K562 (cell line): ENCODE results near the gene POGLUT2. TPM values are rescaled to one million over a fixed set of nuclear protein-coding genes. Genes with fewer than 3 reads are reported as not detected.

Experiments
- ATAC-seq: fragments of 200-7000 bp; cut with Tn5 transposase; 3 replicates; pipeline ENCODE4 v1.9.1; 2020; ENCODE audit warnings: moderate library complexity
- BruUV-seq: library from RNA; stranded (reverse); fragments of 400-500 nt; replicated peaks from 2 replicates; lab custom pipeline; 2021; lab: Mats Ljungman, UMichigan
- CTCF ChIA-PET: fragments of 300-600 bp; formaldehyde crosslinking; extraction: SDS; loops from one replicate; lab custom pipeline; 2021; ENCODE audit warnings: low intra/inter-chr PET ratio; lab: Yijun Ruan, JAX
- POLR2A ChIA-PET: fragments of 300-600, 350-650 bp; sonication (Branson Sonifier 250); formaldehyde crosslinking; extraction: SDS; loops from one replicate; lab custom pipeline; 2021; ENCODE audit warnings: antibody characterized with exemption, inconsistent platforms; lab: Yijun Ruan, JAX
- DNase-seq, 4 experiments: peaks; one replicate each; pipeline versions ENCODE4 v3.0.0 to v3.0.0-alpha.2; 2011 to 2018; ENCODE audit warnings: low spot score in 3 of 4, mixed read lengths in 3 of 4; ENCODE audit errors: extremely low read depth in 1 of 4
- FAIRE-seq: peaks from 2 replicates; lab custom pipeline; 2011; peaks lifted over from hg19 to GRCh38; lab: Jason Lieb, UNC
- H2AFZ ChIP-seq: 2 replicates; pipeline ENCODE4 v1.6.0; 2011; ENCODE audit warnings: low read depth, low read length, control low read depth, inconsistent platforms
- H3K27ac ChIP-seq: fragments of 200-600 bp; 3 replicates; pipeline ENCODE4 v1.8.0; 2011; ENCODE audit warnings: low read depth, mild to moderate bottlenecking, control low read depth, inconsistent platforms, low read length, moderate library complexity, mixed read lengths; ENCODE audit errors: extremely low read depth
- H3K27me3 ChIP-seq, 2 experiments: fragments of 300-600 bp in 1 of 2; 2 replicates in 1 of 2; 3 replicates in 1 of 2; pipeline versions ENCODE4 v1.6.0 to v1.8.0; 2011; ENCODE audit warnings: inconsistent platforms in 2 of 2, low read length in 2 of 2, mild to moderate bottlenecking in 1 of 2, mixed read lengths in 1 of 2, moderate library complexity in 1 of 2; ENCODE audit not compliant: control insufficient read depth in 2 of 2, insufficient read depth in 2 of 2
- H3K36me3 ChIP-seq: fragments of 300-600 bp; 3 replicates; pipeline ENCODE4 v1.8.0; 2011; ENCODE audit warnings: mild to moderate bottlenecking, low read length, inconsistent platforms; ENCODE audit not compliant: control insufficient read depth, insufficient read depth
- H3K4me1 ChIP-seq, 2 experiments: fragments of 200-600 bp in 1 of 2; replicated peaks in 1 of 2; 2 replicates in 1 of 2; 3 replicates in 1 of 2; pipeline versions ENCODE4 v1.5.1 to v1.8.0; 2011; ENCODE audit warnings: inconsistent platforms in 2 of 2, low read length in 2 of 2, mild to moderate bottlenecking in 1 of 2, mixed read lengths in 1 of 2, moderate library complexity in 1 of 2; ENCODE audit not compliant: control insufficient read depth in 2 of 2, insufficient read depth in 2 of 2
- H3K4me2 ChIP-seq: 2 replicates; pipeline ENCODE4 v1.6.1; 2011; ENCODE audit warnings: low read length, control low read depth, inconsistent platforms, mixed read lengths; ENCODE audit not compliant: insufficient read depth
- H3K4me3 ChIP-seq: fragments of 200-600 bp; sonication (generic), shearing (Covaris generic); 2 replicates; pipeline ENCODE4 v1.5.1; 2016; ENCODE audit warnings: control low read depth, inconsistent platforms
- H3K79me2 ChIP-seq: fragments of 200-600 bp; 3 replicates; pipeline ENCODE4 v1.8.0; 2011; ENCODE audit warnings: low read length, inconsistent platforms; ENCODE audit not compliant: control insufficient read depth, insufficient read depth
- H3K9ac ChIP-seq, 2 experiments: 2 replicates each; pipeline versions ENCODE4 v1.6.0 to v1.6.1; 2011; ENCODE audit warnings: low read depth in 2 of 2, low read length in 2 of 2, control low read depth in 1 of 2, inconsistent platforms in 1 of 2, mild to moderate bottlenecking in 1 of 2, mixed read lengths in 1 of 2; ENCODE audit not compliant: insufficient read depth in 1 of 2
- H3K9me1 ChIP-seq: one replicate; pipeline ENCODE4 v1.6.0; 2011; ENCODE audit warnings: inconsistent platforms, mild to moderate bottlenecking, low read length, moderate library complexity; ENCODE audit not compliant: control insufficient read depth, insufficient read depth
- H3K9me3 ChIP-seq: replicated peaks from 2 replicates; pipeline ENCODE4 v1.5.1; 2011; ENCODE audit warnings: low read depth, low read length, inconsistent platforms; ENCODE audit not compliant: control insufficient read depth, insufficient read depth
- H4K20me1 ChIP-seq: replicated peaks from 2 replicates; pipeline ENCODE4 v1.6.1; 2011; ENCODE audit warnings: low read length, inconsistent platforms, mixed read lengths; ENCODE audit not compliant: control insufficient read depth, insufficient read depth
- DDX20 ChIP-seq: fragments of 450-650 bp; IDR thresholded peaks from 2 replicates; pipeline ENCODE4 v1.6.1; 2016; ENCODE audit warnings: missing genetic modification characterization, low read depth, mild to moderate bottlenecking, missing compliant biosample characterization, moderate library complexity
- FOXM1 ChIP-seq, 2 experiments: fragments of 450-650 bp in 1 of 2; sonication (generic) in 1 of 2; formaldehyde crosslinking in 1 of 2; IDR thresholded peaks; 2 replicates each; pipeline versions ENCODE4 v1.6.1 to v1.9.0; 2017 to 2022; ENCODE audit warnings: low read depth in 2 of 2, mild to moderate bottlenecking in 2 of 2, missing genetic modification reagents in 1 of 2, moderate library complexity in 1 of 2
- MAFF ChIP-seq: IDR thresholded peaks from 2 replicates; pipeline ENCODE4 v1.6.1; 2012; ENCODE audit warnings: low read length, improper control_type of control experiment
- SFPQ ChIP-seq: fragments of 200-400 bp; formaldehyde crosslinking; IDR thresholded peaks from 2 replicates; pipeline ENCODE4 v1.6.1; 2017; ENCODE audit warnings: mild to moderate bottlenecking, low read depth, low read length, moderate library complexity
- SIN3A ChIP-seq, 2 experiments: fragments of 150-350 bp in 1 of 2; IDR thresholded peaks; 2 replicates each; pipeline ENCODE4 v1.6.1; 2011 to 2016; ENCODE audit warnings: borderline replicate concordance in 2 of 2, low read depth in 2 of 2, low read length in 2 of 2, mild to moderate bottlenecking in 2 of 2, moderate library complexity in 2 of 2; ENCODE audit not compliant: control insufficient read depth in 1 of 2
- UBTF ChIP-seq, 2 experiments: IDR thresholded peaks; 2 replicates each; pipeline ENCODE4 v1.6.1; 2012; ENCODE audit warnings: improper control_type of control experiment in 2 of 2, low read depth in 2 of 2, low read length in 2 of 2, borderline replicate concordance in 1 of 2
- YY1 ChIP-seq, 3 experiments: IDR thresholded peaks; 2 replicates each; pipeline ENCODE4 v1.6.1; 2011; ENCODE audit warnings: low read length in 2 of 3, mild to moderate bottlenecking in 2 of 3, moderate library complexity in 2 of 3, borderline replicate concordance in 1 of 3, control low read depth in 1 of 3, low read depth in 1 of 3; ENCODE audit not compliant: insufficient read depth in 3 of 3, insufficient replicate concordance in 2 of 3, control insufficient read depth in 1 of 3, insufficient read length in 1 of 3; ENCODE audit errors: extremely low read depth in 1 of 3
- ZNF551 ChIP-seq: fragments of 250-450 bp; sonication (Bioruptor Pico); IDR thresholded peaks from 2 replicates; pipeline ENCODE4 v1.5.0; 2021; ENCODE audit warnings: mild to moderate bottlenecking, moderate library complexity
- WGBS: fragments of 100-300 bp; shearing (Covaris generic); methylation state at CpG from one replicate; pipeline ENCODE4 v1.1.6; 2016; ENCODE audit warnings: low coverage, mixed read lengths; ENCODE audit not compliant: insufficient coverage; ENCODE audit errors: missing lambda C conversion rate; 5-methylcytosine and 5-hydroxymethylcytosine counted together
- in situ Hi-C: fragments of 300-500 bp; cut with MboI; formaldehyde crosslinking; loops from 4 replicates; pipeline ENCODE4 v1.15.0; 2018; ENCODE audit warnings: inconsistent platforms, mixed read lengths
- intact Hi-C: fragments of 100-400 bp; cut with micrococcal nuclease; formaldehyde crosslinking; loops from 2 replicates; pipeline ENCODE4 v1.14.2; 2022
- polyA plus RNA-seq, 8 experiments: library from polyadenylated mRNA; depleted of rRNA in 4 of 8; stranded (reverse) in 5 of 8; unstranded in 3 of 8; fragments of >200 nt; fragmentation: Nextera tagmentation in 2 of 8; fragmentation: Illumina TruSeq in 1 of 8; extraction: Ambion mirVana in 2 of 8; extraction: Trizol in 1 of 8; gene quantifications; 2 replicates each; pipeline versions ENCODE4 v1.2.1 to v1.2.3, GENCODE V29; 2011 to 2014; ENCODE audit warnings: inconsistent platforms in 1 of 8, missing spikeins in 1 of 8
- total RNA-seq, 7 experiments: library from RNA; depleted of rRNA in 6 of 7; stranded (reverse); fragments of >200 nt in 6 of 7; fragmentation: Illumina TruSeq in 2 of 7; extraction: Trizol in 2 of 7; gene quantifications; 2 replicates each; pipeline versions ENCODE4 v1.2.1 to v1.2.3, GENCODE V29; 2011 to 2021; ENCODE audit warnings: low replicate concordance in 1 of 7

POGLUT2 gene
- total and polyA plus RNA-seq, 9 of the 15 experiments (the other 6 are each of a cell fraction or from before 2014, with no cell fraction given): 3.8 to 11.8 (median 10.8) TPM

- TF ChIP-seq ZNF551 (no peak), FOXM1 (IDR thresholded peaks at IDR 0.05; ENCODE audit: low read depth) (no peak), FOXM1 (CRISPR knock-in tag; IDR thresholded peaks at IDR 0.05; ENCODE audit: low read depth) (no peak)
- FAIRE-seq (no peak), DNase-seq (no peak), ATAC-seq (no peak)
- Histone ChIP-seq H3K4me2 (no peak overlapping the region), H3K9me1 (no peaks in the 10 kb centered on the region), H3K4me1 (no peaks in the 10 kb centered on the region), H3K27ac (no peak overlapping the region), H4K20me1 (no peaks in the 10 kb centered on the region), H3K9me3 (no peaks in the 10 kb centered on the region), H2AFZ (no peak overlapping the region), H3K27me3 (no peaks in the 10 kb centered on the region), H3K36me3 (peaks cover 33% of the 10 kb centered on the region; the same call in 1 of the 3 replicates), H3K79me2 (no peaks in the 10 kb centered on the region), H3K9ac (no peak overlapping the region), H3K4me3 (no peak overlapping the region)
- BruUV-seq: no TSS peak
- intact Hi-C loops (no loop called here), in situ Hi-C loops (no loop called here)
- POLR2A ChIA-PET: no interaction called here
- 89% methylated on average over 4 of the region's 4 CpGs for WGBS
- CTCF ChIA-PET: no interaction called here
Observed at GRCh38 chr13:102836471-102836870, 37.7 kb upstream of the POGLUT2 start.

GRCh38 chr13:102830646-102831045, 31.9 kb upstream of the POGLUT2 start:
- 71% methylated on average over 4 of the region's 4 CpGs for WGBS
- CTCF ChIA-PET: no interaction called here
- BruUV-seq: no TSS peak
- TF ChIP-seq SFPQ (no peak), UBTF (IDR thresholded peaks at IDR 0.05; ENCODE audit: borderline replicate concordance in 1 of 2, low read depth in 2 of 2, low read length in 2 of 2) (no peak), MAFF (no peak), YY1 (IDR thresholded peaks at IDR 0.05; ENCODE audit: borderline replicate concordance in 1 of 3, control insufficient read depth in 1 of 3, extremely low read depth in 1 of 3, insufficient read depth in 3 of 3, insufficient read length in 1 of 3, insufficient replicate concordance in 2 of 3, low read depth in 1 of 3, low read length in 2 of 3) (no peak), DDX20 (no peak), SIN3A (IDR thresholded peaks at IDR 0.05; ENCODE audit: borderline replicate concordance in 2 of 2, control insufficient read depth in 1 of 2, low read depth in 2 of 2, low read length in 2 of 2) (no peak)

More at GRCh38 chr13:102830646-102831045, 31.9 kb upstream of the POGLUT2 start:
- no peak overlapping the region for H3K27ac ChIP-seq
- H4K20me1 ChIP-seq: no peaks in the 10 kb centered on the region
- H3K27me3 ChIP-seq: no peaks in the 10 kb centered on the region
- intact Hi-C loops: no loop called here
- in situ Hi-C loops: no loop called here
- H2AFZ ChIP-seq: no peak overlapping the region
- H3K9me1 ChIP-seq: no peaks in the 10 kb centered on the region
- H3K4me2 ChIP-seq: no peak overlapping the region
- no peak overlapping the region for H3K9ac ChIP-seq
- POLR2A ChIA-PET: no interaction called here
- ATAC-seq: no peak
- peaks cover 38% of the 10 kb centered on the region; the same call in 2 of the 3 replicates for H3K36me3 ChIP-seq
- H3K4me1 ChIP-seq: no peaks in the 10 kb centered on the region
- FAIRE-seq: no peak
- DNase-seq: no peak
- H3K4me3 ChIP-seq: no peak overlapping the region
- H3K9me3 ChIP-seq: no peaks in the 10 kb centered on the region
- H3K79me2 ChIP-seq: no peaks in the 10 kb centered on the region
